ENCODE data around the gene FUT2.

- TF ChIP-seq CTCF (IDR thresholded peaks at IDR 0.05 in 2 of 3, conservative IDR thresholded peaks at IDR 0.05 in 1 of 3; ENCODE audit: borderline replicate concordance in 1 of 3, insufficient read depth in 1 of 3, low read depth in 2 of 3, low read length in 2 of 3) (no peak), SIN3A (IDR thresholded peaks at IDR 0.05; ENCODE audit: low read depth) (no peak)
Measured at GRCh38 chr19:48739404-48740163, 43.8 kb downstream of the FUT2 start.

All from HCT116 (cell line).